MCF 10A (cell line): Measurements from ENCODE around the gene BRF1. TPM values are rescaled to one million over a fixed set of nuclear protein-coding genes. Genes with fewer than 3 reads are reported as not detected.
"Not testable (repeated sequence)": the region's sequence is repeated elsewhere in the genome, so short reads cannot be mapped to it uniquely, and the experiment has no call there.

ENCODE experiments used
- BruUV-seq: library from RNA; stranded (reverse); fragments of 400-500 nt; replicated peaks from 2 replicates; lab custom pipeline; 2021; lab: Mats Ljungman, UMichigan
- CTCF ChIA-PET: fragments of 300-600 bp; sonication (Branson Sonifier 250); formaldehyde crosslinking; extraction: SDS; loops from one replicate; lab custom pipeline; 2021; ENCODE audit warnings: antibody characterized with exemption, inconsistent platforms; lab: Yijun Ruan, JAX
- POLR2A ChIA-PET: fragments of 300-600, 350-650 bp; sonication (Branson Sonifier 250); formaldehyde crosslinking; extraction: SDS; loops from one replicate; lab custom pipeline; 2020; ENCODE audit warnings: antibody characterized with exemption, inconsistent platforms; lab: Yijun Ruan, JAX
- DNase-seq: peaks from one replicate; pipeline ENCODE4 v3.0.0-alpha.2; 2018; ENCODE audit not compliant: unreplicated experiment
- H3K27ac Mint-ChIP-seq: one replicate; pipeline ENCODE4 v1.8.0; 2022; ENCODE audit warnings: mild to moderate bottlenecking, low read depth, mixed read lengths; ENCODE audit not compliant: unreplicated experiment
- H3K27me3 Mint-ChIP-seq: one replicate; pipeline ENCODE4 v1.8.0; 2022; ENCODE audit warnings: mixed read lengths; ENCODE audit not compliant: insufficient read depth, unreplicated experiment
- H3K36me3 Mint-ChIP-seq: one replicate; pipeline ENCODE4 v1.8.0; 2022; ENCODE audit warnings: mild to moderate bottlenecking, moderate library complexity, mixed read lengths; ENCODE audit not compliant: insufficient read depth, unreplicated experiment
- H3K4me1 Mint-ChIP-seq: one replicate; pipeline ENCODE4 v1.8.0; 2022; ENCODE audit warnings: mixed read lengths; ENCODE audit not compliant: insufficient read depth, unreplicated experiment
- H3K4me3 Mint-ChIP-seq: one replicate; pipeline ENCODE4 v1.8.0; 2022; ENCODE audit warnings: mild to moderate bottlenecking, moderate library complexity, mixed read lengths; ENCODE audit not compliant: unreplicated experiment
- H3K9me3 Mint-ChIP-seq: one replicate; pipeline ENCODE4 v1.8.0; 2022; ENCODE audit warnings: mixed read lengths; ENCODE audit not compliant: unreplicated experiment
- intact Hi-C: fragments of 100-400 bp; cut with micrococcal nuclease; formaldehyde crosslinking; loops from 2 replicates; pipeline ENCODE4 v1.14.1; 2022
- total RNA-seq: library from RNA; stranded (reverse); gene quantifications from 2 replicates; pipeline ENCODE4 v1.2.3, GENCODE V29; 2022
- TF ChIP-seq, protein P1 (sequence below): fragments of 200-600 bp; IDR thresholded peaks from one replicate; pipeline ENCODE4 v1.8.0; 2022; ENCODE audit warnings: antibody characterized with exemption, mild to moderate bottlenecking; ENCODE audit not compliant: unreplicated experiment

Gene BRF1
- total RNA-seq, 1 experiment from 2014 or later: 30.7 TPM

DNA sequence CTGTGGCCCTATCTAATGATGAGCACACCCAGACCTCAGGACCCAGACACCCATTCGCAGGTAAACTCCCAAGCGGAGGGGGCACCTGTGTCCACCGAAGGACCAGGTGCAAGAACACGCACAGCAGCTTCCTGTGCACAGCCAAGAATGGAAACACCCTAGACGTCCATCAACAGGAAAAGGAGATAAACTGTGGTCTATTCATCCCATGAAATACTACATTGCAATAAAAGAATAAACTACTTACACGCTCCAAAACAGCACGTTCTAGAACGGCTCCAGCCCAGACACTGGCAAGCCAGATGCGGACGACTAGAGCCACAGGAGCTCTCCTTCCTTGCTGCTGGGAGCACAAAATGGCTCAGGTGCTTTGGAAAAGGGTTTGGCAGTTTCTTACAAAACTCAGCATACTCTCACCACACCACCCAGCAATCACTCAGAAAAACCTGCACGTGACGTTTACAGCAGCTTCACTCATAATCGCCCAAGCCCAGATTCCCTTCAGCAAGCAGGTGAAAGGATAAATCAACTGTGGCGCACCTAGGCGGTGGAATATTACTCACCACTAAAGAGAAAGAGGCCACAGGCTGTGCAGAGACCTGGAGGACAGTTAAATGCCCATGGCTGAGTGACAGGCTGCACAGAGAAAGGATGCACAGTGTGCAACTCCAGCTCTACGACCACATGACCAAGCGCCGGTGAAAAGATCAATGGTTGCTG is 21.0 kb downstream of the BRF1 start:
- POLR2A ChIA-PET: interaction anchor here (0.9 kb wide), 1 partner anchor 192 kb away, joined by 3 read pairs; no protein-coding TSS in a partner anchor
- TF ChIP-seq, protein P1, sequence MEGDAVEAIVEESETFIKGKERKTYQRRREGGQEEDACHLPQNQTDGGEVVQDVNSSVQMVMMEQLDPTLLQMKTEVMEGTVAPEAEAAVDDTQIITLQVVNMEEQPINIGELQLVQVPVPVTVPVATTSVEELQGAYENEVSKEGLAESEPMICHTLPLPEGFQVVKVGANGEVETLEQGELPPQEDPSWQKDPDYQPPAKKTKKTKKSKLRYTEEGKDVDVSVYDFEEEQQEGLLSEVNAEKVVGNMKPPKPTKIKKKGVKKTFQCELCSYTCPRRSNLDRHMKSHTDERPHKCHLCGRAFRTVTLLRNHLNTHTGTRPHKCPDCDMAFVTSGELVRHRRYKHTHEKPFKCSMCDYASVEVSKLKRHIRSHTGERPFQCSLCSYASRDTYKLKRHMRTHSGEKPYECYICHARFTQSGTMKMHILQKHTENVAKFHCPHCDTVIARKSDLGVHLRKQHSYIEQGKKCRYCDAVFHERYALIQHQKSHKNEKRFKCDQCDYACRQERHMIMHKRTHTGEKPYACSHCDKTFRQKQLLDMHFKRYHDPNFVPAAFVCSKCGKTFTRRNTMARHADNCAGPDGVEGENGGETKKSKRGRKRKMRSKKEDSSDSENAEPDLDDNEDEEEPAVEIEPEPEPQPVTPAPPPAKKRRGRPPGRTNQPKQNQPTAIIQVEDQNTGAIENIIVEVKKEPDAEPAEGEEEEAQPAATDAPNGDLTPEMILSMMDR: no peak
- intact Hi-C loops: loop anchor here (2.0 to 5.0 kb wide), 2 partner anchors 72 to 303 kb away; no protein-coding TSS in a partner anchor
- no TSS peak for BruUV-seq
- Mint-ChIP-seq H3K27me3 (no peaks in the 10 kb centered on the region), H3K27ac (no peak overlapping the region), H3K4me3 (no peak overlapping the region), H3K4me1 (peaks cover 6% of the 10 kb centered on the region), H3K9me3 (no peaks in the 10 kb centered on the region), H3K36me3 (peaks cover 20% of the 10 kb centered on the region)
- CTCF ChIA-PET: interaction anchor here (0.6 to 1.7 kb wide), 5 partner anchors 10 to 76 kb away, joined by 3 to 7 read pairs (median 3); no protein-coding TSS in a partner anchor
- no peak for DNase-seq

DNA sequence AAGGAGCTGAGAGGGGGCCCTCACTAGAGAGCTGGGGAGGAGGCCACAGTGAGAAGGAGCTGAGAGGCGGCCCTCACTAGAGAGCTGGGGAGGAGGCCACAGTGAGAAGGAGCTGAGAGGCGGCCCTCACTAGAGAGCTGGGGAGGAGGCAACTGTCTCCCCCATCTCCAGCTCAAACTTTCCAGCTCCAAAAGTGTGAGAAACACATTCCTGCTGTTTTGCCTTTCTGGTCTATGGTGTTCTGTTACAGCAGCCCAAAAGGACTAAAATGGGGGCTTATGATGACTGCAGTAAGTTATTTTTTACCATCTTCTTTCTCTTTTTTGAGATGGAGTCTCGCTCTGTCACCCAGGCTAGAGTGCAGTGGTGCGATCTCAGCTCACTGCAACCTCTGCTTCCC is 23.4 kb downstream of the BRF1 start:
- CTCF ChIA-PET, POLR2A ChIA-PET, BruUV-seq, H3K4me3 Mint-ChIP-seq, DNase-seq, H3K4me1 Mint-ChIP-seq, intact Hi-C loops, H3K9me3 Mint-ChIP-seq, H3K27me3 Mint-ChIP-seq, H3K27ac Mint-ChIP-seq: not testable (repeated sequence)
- H3K36me3 Mint-ChIP-seq: peaks cover 16% of the 10 kb centered on the region

DNA sequence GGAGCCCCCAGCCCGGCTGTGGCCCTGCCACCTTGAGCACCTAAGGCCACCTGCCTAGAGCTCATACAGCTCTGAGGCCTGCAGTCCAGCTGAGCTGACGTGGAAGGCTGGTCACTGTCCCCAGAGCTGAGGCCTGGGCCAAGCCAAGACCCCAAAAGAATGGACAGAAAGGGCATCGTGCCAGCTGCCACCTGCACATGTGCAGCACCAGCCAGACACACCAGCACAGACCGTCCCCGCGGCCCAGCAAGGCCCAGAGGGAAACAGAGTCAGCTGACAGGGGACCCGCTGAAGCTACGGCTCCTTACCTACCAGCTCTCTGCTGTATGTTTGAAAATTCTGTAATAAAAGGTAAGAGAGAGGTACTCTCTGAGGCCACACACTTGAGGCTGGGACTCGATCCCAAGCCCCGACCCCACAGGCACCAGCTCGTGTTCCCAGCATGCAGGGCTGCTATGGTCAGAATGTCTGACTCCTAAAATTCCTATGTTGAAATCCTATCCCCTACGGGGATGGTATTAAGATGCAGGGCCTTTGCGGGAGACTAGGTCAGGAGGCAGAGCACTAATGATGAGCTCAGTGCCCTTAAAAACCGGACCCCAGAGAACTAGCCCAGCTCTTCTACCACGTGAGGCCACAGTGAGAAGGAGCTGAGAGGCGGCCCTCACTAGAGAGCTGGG is 25.4 kb downstream of the BRF1 start:
- CTCF ChIA-PET: interaction anchor here (0.6 to 1.0 kb wide), 4 partner anchors 35 to 301 kb away, joined by 3 to 5 read pairs (median 4); no protein-coding TSS in a partner anchor
- Mint-ChIP-seq H3K36me3 (peaks cover 10% of the 10 kb centered on the region), H3K9me3 (no peaks in the 10 kb centered on the region), H3K4me1 (no peaks in the 10 kb centered on the region), H3K4me3 (no peak overlapping the region), H3K27me3 (no peaks in the 10 kb centered on the region), H3K27ac (no peak overlapping the region)
- TF ChIP-seq, protein P1: no peak
- no TSS peak for BruUV-seq
- POLR2A ChIA-PET: no interaction called here
- DNase-seq: no peak
- intact Hi-C loops: no loop called here

DNA sequence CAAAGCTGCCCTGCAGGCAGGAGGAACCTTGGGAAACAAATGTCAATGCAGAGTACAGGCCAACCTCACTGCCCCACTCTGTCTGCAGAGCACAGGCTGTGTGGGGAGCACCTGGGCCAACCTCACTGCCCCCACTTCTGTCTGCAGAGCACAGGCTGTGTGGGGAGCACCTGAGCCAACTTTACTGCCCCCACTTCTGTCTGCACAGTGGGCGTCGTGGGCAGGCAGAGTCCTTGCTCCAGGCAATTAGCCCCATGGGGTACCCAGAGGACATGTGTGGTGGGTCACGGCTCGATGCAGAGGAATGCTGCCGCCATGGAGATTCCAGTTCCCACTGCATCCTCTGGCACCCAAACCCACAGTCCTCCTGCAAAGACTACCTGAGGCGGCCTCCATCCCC is 26.2 kb downstream of the BRF1 start:
- intact Hi-C loops: no loop called here
- Mint-ChIP-seq H3K36me3 (peaks cover 10% of the 10 kb centered on the region), H3K9me3 (no peaks in the 10 kb centered on the region), H3K27ac (no peak overlapping the region), H3K27me3 (no peaks in the 10 kb centered on the region), H3K4me1 (no peaks in the 10 kb centered on the region), H3K4me3 (no peak overlapping the region)
- no TSS peak for BruUV-seq
- ChIA-PET POLR2A (no interaction called here), CTCF (interaction anchor here (1.0 kb wide), 1 partner anchor 300 kb away, joined by 4 read pairs; no protein-coding TSS in a partner anchor)
- TF ChIP-seq, protein P1: no peak
- no peak for DNase-seq
